ENCODE results near the gene KLHL29. TPM values are rescaled to one million over a fixed set of nuclear protein-coding genes. Genes with fewer than 3 reads are reported as not detected.

KLHL29 gene
- polyA plus RNA-seq, 1 of the 3 experiments (the other 2 are of a cell fraction) = 4.6 TPM

GRCh38 chr2:23609254-23609653 is 224.3 kb downstream of the KLHL29 start:
- H3K79me2 ChIP-seq (ENCODE audit: insufficient read depth) = no peaks in the 10 kb centered on the region
- no peaks in the 10 kb centered on the region for H4K20me1 ChIP-seq (ENCODE audit: insufficient read depth)
- POLR2A ChIA-PET = no interaction called here
- 79% methylated on average over 7 of the region's 7 CpGs for WGBS (ENCODE audit: low lambda C conversion rate)
- no peak overlapping the region for H3K4me3 ChIP-seq (ENCODE audit: low read depth in 2 of 2, low read length in 1 of 2)
- H3K4me2 ChIP-seq = no peak overlapping the region
- CTCF ChIA-PET = interaction anchor here (2.8 kb wide), 1 partner anchor 15 kb away, joined by 8 read pairs; no protein-coding TSS in a partner anchor
- no peaks in the 10 kb centered on the region; a peak in 1 of 4 replicates for H3K4me1 ChIP-seq (ENCODE audit: control insufficient read depth in 1 of 2, insufficient read depth in 2 of 2, low read depth in 1 of 2, low read length in 1 of 2)
- peaks cover 11% of the 10 kb centered on the region for H3K9me3 ChIP-seq
- no peak overlapping the region for H2AFZ ChIP-seq (ENCODE audit: low read depth)
- no peaks in the 10 kb centered on the region for H3K9me2 ChIP-seq
- DNase-seq = no peak
- no peak overlapping the region for H3K27ac ChIP-seq (ENCODE audit: low read depth in 2 of 2, low read length in 1 of 2)
- TF ChIP-seq NRF1 (IDR thresholded peaks at IDR 0.05; ENCODE audit: low read depth, low read length) = no peak
- no peak for TF ChIP-seq RFX5 (IDR thresholded peaks at IDR 0.05; ENCODE audit: low read length)
- no peak for TF ChIP-seq TAF1 (IDR thresholded peaks at IDR 0.05; ENCODE audit: borderline replicate concordance, low read depth, low read length)
- TF ChIP-seq MXI1 (IDR thresholded peaks at IDR 0.05; ENCODE audit: low read depth, low read length) = no peak
- no peak for TF ChIP-seq GATA2 (CRISPR knock-in tag; IDR thresholded peaks at IDR 0.05)
- no peak for TF ChIP-seq USF1 (IDR thresholded peaks at IDR 0.05; ENCODE audit: borderline replicate concordance, low read depth)
- TF ChIP-seq FOSL2 (IDR thresholded peaks at IDR 0.05; ENCODE audit: borderline replicate concordance, low read depth) = no peak
- TF ChIP-seq SMC3 (IDR thresholded peaks at IDR 0.05; ENCODE audit: low read depth, low read length) = no peak
- TF ChIP-seq RCOR1 (IDR thresholded peaks at IDR 0.05; ENCODE audit: low read length) = no peak
- TF ChIP-seq RAD21 (IDR thresholded peaks at IDR 0.05; ENCODE audit: low read length) = no peak
- TF ChIP-seq FOXJ3 (CRISPR knock-in tag; IDR thresholded peaks at IDR 0.05) = no peak
- no peak for TF ChIP-seq JUND (IDR thresholded peaks at IDR 0.05)
- TF ChIP-seq ELF1 (IDR thresholded peaks at IDR 0.05) = no peak
- no peak for TF ChIP-seq ZBTB33 (IDR thresholded peaks at IDR 0.05; ENCODE audit: borderline replicate concordance, low read depth)
- no peak for TF ChIP-seq REST (IDR thresholded peaks at IDR 0.05; ENCODE audit: low read depth, low read length)
- TF ChIP-seq POLR2AphosphoS5 (IDR thresholded peaks at IDR 0.05; ENCODE audit: low read depth, low read length) = no peak
- TF ChIP-seq TEAD4 (IDR thresholded peaks at IDR 0.05; ENCODE audit: borderline replicate concordance, insufficient read depth) = no peak
- no peak for TF ChIP-seq EP300 (IDR thresholded peaks at IDR 0.05; ENCODE audit: borderline replicate concordance in 1 of 2, low read depth in 1 of 2, low read length in 1 of 2)
- TF ChIP-seq MAX (IDR thresholded peaks at IDR 0.05; ENCODE audit: low read depth) = no peak
- no peaks in the 10 kb centered on the region for H3K27me3 ChIP-seq (ENCODE audit: insufficient read depth)
- no peak overlapping the region for H3K9ac ChIP-seq
- H3K36me3 ChIP-seq (replicated peaks in 1 of 2; ENCODE audit: control insufficient read depth in 1 of 2, insufficient read depth in 2 of 2, low read length in 1 of 2) = peaks cover 0 to 6% of the 10 kb centered on the region in 2 experiments
- no peaks in the 10 kb centered on the region for H3F3A ChIP-seq (replicated peaks; ENCODE audit: insufficient read depth)

All from SK-N-SH (cell line).